GM23338 (cell line): ENCODE results near the gene PGBD5. TPM values are rescaled to one million over a fixed set of nuclear protein-coding genes. Genes with fewer than 3 reads are reported as not detected.

Source experiments
- ATAC-seq: fragments of 200-7000 bp; cut with Tn5 transposase; 3 replicates; pipeline ENCODE4 v1.9.1; 2020
- DNase-seq: peaks from one replicate; pipeline ENCODE4 v3.0.0-alpha.2; 2015; ENCODE audit warnings: low spot score
- H2AFZ ChIP-seq: fragments of 200-600 bp; sonication (generic); 2 replicates; pipeline ENCODE4 v1.8.0; 2016; ENCODE audit warnings: antibody characterized with exemption, mild to moderate bottlenecking, moderate library complexity
- H3F3A ChIP-seq: fragments of 200-600 bp; sonication (generic); replicated peaks from 2 replicates; pipeline ENCODE4 v1.8.0; 2017; ENCODE audit warnings: antibody characterized with exemption, mixed run types, low read depth
- H3K27ac ChIP-seq: fragments of 200-600 bp; sonication (generic); 2 replicates; pipeline ENCODE4 v1.6.1; 2016; ENCODE audit warnings: low read depth
- H3K27me3 ChIP-seq: fragments of 200-600 bp; sonication (generic); 2 replicates; pipeline ENCODE4 v1.8.0; 2016; ENCODE audit warnings: mild to moderate bottlenecking, mixed run types, moderate library complexity; ENCODE audit not compliant: insufficient read depth
- H3K36me3 ChIP-seq: fragments of 200-600 bp; sonication (generic); 2 replicates; pipeline ENCODE4 v1.8.0; 2016; ENCODE audit warnings: mild to moderate bottlenecking; ENCODE audit not compliant: insufficient read depth
- H3K4me1 ChIP-seq: fragments of 200-600 bp; sonication (generic); 2 replicates; pipeline ENCODE4 v1.8.0; 2016; ENCODE audit warnings: mild to moderate bottlenecking, moderate library complexity; ENCODE audit not compliant: insufficient read depth
- H3K4me2 ChIP-seq: fragments of 200-600 bp; sonication (generic); 2 replicates; pipeline ENCODE4 v1.7.1; 2017; ENCODE audit warnings: mixed run types
- H3K4me3 ChIP-seq: fragments of 200-600 bp; sonication (generic); 2 replicates; pipeline ENCODE4 v1.6.1; 2016; ENCODE audit warnings: mixed run types
- H3K79me2 ChIP-seq: fragments of 200-600 bp; sonication (generic); replicated peaks from 2 replicates; pipeline ENCODE4 v1.8.0; 2017; ENCODE audit warnings: mild to moderate bottlenecking; ENCODE audit not compliant: insufficient read depth
- H3K9me2 ChIP-seq: fragments of 200-600 bp; sonication (generic); 2 replicates; pipeline ENCODE4 v1.8.0; 2017; ENCODE audit not compliant: insufficient read depth
- H4K20me1 ChIP-seq: fragments of 200-600 bp; sonication (generic); replicated peaks from 2 replicates; pipeline ENCODE4 v1.8.0; 2017; ENCODE audit warnings: mild to moderate bottlenecking; ENCODE audit not compliant: insufficient read depth
- H3K27ac Mint-ChIP-seq: 2 replicates; pipeline ENCODE4 v1.8.0; 2020; ENCODE audit warnings: inconsistent platforms, mild to moderate bottlenecking, moderate library complexity, mixed read lengths
- H3K27me3 Mint-ChIP-seq: 3 replicates; pipeline ENCODE4 v1.8.0; 2022; ENCODE audit warnings: low read depth, mild to moderate bottlenecking, moderate library complexity, mixed read lengths, inconsistent platforms; ENCODE audit not compliant: insufficient read depth, poor library complexity
- H3K36me3 Mint-ChIP-seq: 3 replicates; pipeline ENCODE4 v1.8.0; 2021; ENCODE audit warnings: low read depth, mild to moderate bottlenecking, inconsistent platforms, moderate library complexity, mixed read lengths
- H3K4me1 Mint-ChIP-seq: 3 replicates; pipeline ENCODE4 v1.8.0; 2020; ENCODE audit warnings: mild to moderate bottlenecking, inconsistent platforms, mixed read lengths
- H3K4me3 Mint-ChIP-seq: 3 replicates; pipeline ENCODE4 v1.8.0; 2021; ENCODE audit warnings: moderate library complexity, mild to moderate bottlenecking, inconsistent platforms, mixed read lengths
- H3K9me3 Mint-ChIP-seq: 3 replicates; pipeline ENCODE4 v1.8.0; 2020; ENCODE audit warnings: moderate library complexity, mild to moderate bottlenecking, inconsistent platforms, mixed read lengths
- CREB1 ChIP-seq: fragments of 250-450 bp; sonication (Bioruptor Pico); IDR thresholded peaks from 2 replicates; pipeline ENCODE4 v1.5.0; 2020; ENCODE audit warnings: low read depth, mild to moderate bottlenecking, moderate library complexity
- CTCF ChIP-seq, 2 experiments: fragments of 200-600 bp in 1 of 2; sonication (generic) in 1 of 2; conservative IDR thresholded peaks; 2 replicates each; pipeline versions ENCODE4 v1.5.1 to v1.6.1; 2016 to 2017; ENCODE audit warnings: antibody characterized with exemption in 2 of 2, low read depth in 2 of 2, mild to moderate bottlenecking in 2 of 2, moderate library complexity in 1 of 2
- ETS1 ChIP-seq: IDR thresholded peaks from 2 replicates; pipeline ENCODE4 v1.6.1; 2016; ENCODE audit warnings: antibody characterized with exemption
- EZH2 ChIP-seq: fragments of 200-600 bp; sonication (generic); IDR thresholded peaks from one replicate; pipeline ENCODE4 v1.8.0; 2017; ENCODE audit warnings: antibody characterized with exemption, mild to moderate bottlenecking, low read depth; ENCODE audit not compliant: unreplicated experiment
- EZH2phosphoT487 ChIP-seq: fragments of 200-600 bp; sonication (generic); IDR thresholded peaks from one replicate; pipeline ENCODE4 v1.8.1; 2018; ENCODE audit warnings: antibody characterized with exemption; ENCODE audit not compliant: unreplicated experiment
- JUNB ChIP-seq: IDR thresholded peaks from one replicate; pipeline ENCODE4 v1.6.1; 2016; ENCODE audit warnings: antibody characterized with exemption; ENCODE audit not compliant: unreplicated experiment
- NANOG ChIP-seq: IDR thresholded peaks from 2 replicates; pipeline ENCODE4 v1.6.1; 2016; ENCODE audit warnings: antibody characterized with exemption, borderline replicate concordance
- POLR2AphosphoS5 ChIP-seq: IDR thresholded peaks from 2 replicates; pipeline ENCODE4 v1.6.1; 2016; ENCODE audit warnings: antibody characterized with exemption, low read depth
- REST ChIP-seq: IDR thresholded peaks from one replicate; pipeline ENCODE4 v1.6.1; 2018; ENCODE audit warnings: antibody characterized with exemption; ENCODE audit not compliant: unreplicated experiment
- STAT1 ChIP-seq: IDR thresholded peaks from one replicate; pipeline ENCODE4 v1.6.1; 2016; ENCODE audit warnings: antibody characterized with exemption; ENCODE audit not compliant: unreplicated experiment
- ZNF114 ChIP-seq: fragments of 250-450 bp; sonication (Bioruptor Pico); IDR thresholded peaks from 2 replicates; pipeline ENCODE4 v1.5.0; 2020; ENCODE audit warnings: mild to moderate bottlenecking, moderate library complexity
- ZNF331 ChIP-seq: fragments of 250-450 bp; sonication (Bioruptor Pico); IDR thresholded peaks from 2 replicates; pipeline ENCODE4 v1.5.0; 2020; ENCODE audit warnings: low read depth, mild to moderate bottlenecking, moderate library complexity
- ZNF462 ChIP-seq: fragments of 250-450 bp; sonication (Bioruptor Pico); IDR thresholded peaks from 2 replicates; pipeline ENCODE4 v1.5.0; 2020; ENCODE audit warnings: mild to moderate bottlenecking, moderate library complexity
- polyA plus RNA-seq: library from polyadenylated mRNA; unstranded; fragments of >200 nt; fragmentation: Nextera tagmentation; extraction: Ambion mirVana; gene quantifications from 2 replicates; pipeline ENCODE4 v1.2.1, GENCODE V29; 2016
- total RNA-seq: library from RNA; depleted of rRNA; stranded (reverse); fragments of >200 nt; shearing (Covaris generic); gene quantifications from 2 replicates; pipeline ENCODE4 v1.2.3, GENCODE V29; 2014

Gene PGBD5
- total and polyA plus RNA-seq, 2 experiments from 2014 or later: 3.4 to 16.6 TPM

GRCh38 chr1:230306169-230306568 lies 120.0 kb downstream of the PGBD5 start:
- Histone ChIP-seq H3K36me3 (no peaks in the 10 kb centered on the region), H2AFZ (no peak overlapping the region), H3K27ac (no peak overlapping the region), H3K4me3 (no peak overlapping the region), H3K27me3 (no peaks in the 10 kb centered on the region), H3K79me2 (no peaks in the 10 kb centered on the region), H3F3A (no peaks in the 10 kb centered on the region), H4K20me1 (no peaks in the 10 kb centered on the region), H3K4me1 (no peaks in the 10 kb centered on the region), H3K4me2 (no peak overlapping the region), H3K9me2 (no peaks in the 10 kb centered on the region)
- TF ChIP-seq ZNF114 (CRISPR knock-in tag) (no peak), ZNF462 (CRISPR knock-in tag) (no peak), NANOG (no peak), EZH2 (no peak), JUNB (no peak), EZH2phosphoT487 (no peak), POLR2AphosphoS5 (no peak), ZNF331 (CRISPR knock-in tag) (no peak), CREB1 (CRISPR knock-in tag) (no peak), STAT1 (no peak), ETS1 (no peak), CTCF (conservative IDR thresholded peaks at IDR 0.05; ENCODE audit: low read depth in 2 of 2) (no peak), REST (no peak)
- Mint-ChIP-seq H3K36me3 (no peaks in the 10 kb centered on the region), H3K9me3 (no peaks in the 10 kb centered on the region), H3K4me1 (peaks cover 8% of the 10 kb centered on the region; the same call in 2 of the 3 replicates), H3K27me3 (peaks cover 13% of the 10 kb centered on the region), H3K27ac (no peak overlapping the region), H3K4me3 (no peak overlapping the region)
- DNase-seq (no peak), ATAC-seq (no peak)
